ENCODE measurements around the gene IGFALS.
A peak's percentile ranks its signal among the peaks of the same experiment; 100 is the strongest.

IGFALS gene

DNA sequence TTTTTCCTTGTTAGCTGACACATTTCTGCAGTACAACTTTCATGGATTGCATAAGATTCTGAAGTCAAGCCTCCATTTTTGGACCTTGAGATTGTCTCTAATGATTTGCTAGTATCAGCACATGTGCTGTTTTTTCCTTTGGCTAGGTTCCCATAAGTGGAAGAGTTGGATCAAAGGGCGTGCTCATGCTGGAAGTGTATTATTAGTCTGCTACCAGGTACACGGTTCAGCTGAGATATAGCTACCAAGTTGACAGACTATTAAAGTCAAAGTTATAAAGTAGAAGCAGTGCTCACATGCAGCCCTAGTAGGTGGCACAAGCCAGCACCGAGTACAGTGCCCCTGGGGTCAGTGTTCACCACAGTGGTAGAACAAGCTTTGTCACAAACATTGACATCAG is 36.7 kb upstream of the IGFALS start:
- H3K36me3 Mint-ChIP-seq (ENCODE audit: low read depth), result peaks cover 25% of the 10 kb centered on the region
- peaks cover 27% of the 10 kb centered on the region for H3K4me1 Mint-ChIP-seq
- no peak for DNase-seq
- no peaks in the 10 kb centered on the region for H3K9me3 Mint-ChIP-seq
- TF ChIP-seq, protein P1, sequence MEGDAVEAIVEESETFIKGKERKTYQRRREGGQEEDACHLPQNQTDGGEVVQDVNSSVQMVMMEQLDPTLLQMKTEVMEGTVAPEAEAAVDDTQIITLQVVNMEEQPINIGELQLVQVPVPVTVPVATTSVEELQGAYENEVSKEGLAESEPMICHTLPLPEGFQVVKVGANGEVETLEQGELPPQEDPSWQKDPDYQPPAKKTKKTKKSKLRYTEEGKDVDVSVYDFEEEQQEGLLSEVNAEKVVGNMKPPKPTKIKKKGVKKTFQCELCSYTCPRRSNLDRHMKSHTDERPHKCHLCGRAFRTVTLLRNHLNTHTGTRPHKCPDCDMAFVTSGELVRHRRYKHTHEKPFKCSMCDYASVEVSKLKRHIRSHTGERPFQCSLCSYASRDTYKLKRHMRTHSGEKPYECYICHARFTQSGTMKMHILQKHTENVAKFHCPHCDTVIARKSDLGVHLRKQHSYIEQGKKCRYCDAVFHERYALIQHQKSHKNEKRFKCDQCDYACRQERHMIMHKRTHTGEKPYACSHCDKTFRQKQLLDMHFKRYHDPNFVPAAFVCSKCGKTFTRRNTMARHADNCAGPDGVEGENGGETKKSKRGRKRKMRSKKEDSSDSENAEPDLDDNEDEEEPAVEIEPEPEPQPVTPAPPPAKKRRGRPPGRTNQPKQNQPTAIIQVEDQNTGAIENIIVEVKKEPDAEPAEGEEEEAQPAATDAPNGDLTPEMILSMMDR (IDR thresholded peaks at IDR 0.05), result no peak
- H3K27me3 Mint-ChIP-seq (ENCODE audit: low read depth, poor library complexity), result peaks cover 7% of the 10 kb centered on the region
- no peak overlapping the region for H3K27ac Mint-ChIP-seq
- no peak overlapping the region for H3K4me3 Mint-ChIP-seq

DNA sequence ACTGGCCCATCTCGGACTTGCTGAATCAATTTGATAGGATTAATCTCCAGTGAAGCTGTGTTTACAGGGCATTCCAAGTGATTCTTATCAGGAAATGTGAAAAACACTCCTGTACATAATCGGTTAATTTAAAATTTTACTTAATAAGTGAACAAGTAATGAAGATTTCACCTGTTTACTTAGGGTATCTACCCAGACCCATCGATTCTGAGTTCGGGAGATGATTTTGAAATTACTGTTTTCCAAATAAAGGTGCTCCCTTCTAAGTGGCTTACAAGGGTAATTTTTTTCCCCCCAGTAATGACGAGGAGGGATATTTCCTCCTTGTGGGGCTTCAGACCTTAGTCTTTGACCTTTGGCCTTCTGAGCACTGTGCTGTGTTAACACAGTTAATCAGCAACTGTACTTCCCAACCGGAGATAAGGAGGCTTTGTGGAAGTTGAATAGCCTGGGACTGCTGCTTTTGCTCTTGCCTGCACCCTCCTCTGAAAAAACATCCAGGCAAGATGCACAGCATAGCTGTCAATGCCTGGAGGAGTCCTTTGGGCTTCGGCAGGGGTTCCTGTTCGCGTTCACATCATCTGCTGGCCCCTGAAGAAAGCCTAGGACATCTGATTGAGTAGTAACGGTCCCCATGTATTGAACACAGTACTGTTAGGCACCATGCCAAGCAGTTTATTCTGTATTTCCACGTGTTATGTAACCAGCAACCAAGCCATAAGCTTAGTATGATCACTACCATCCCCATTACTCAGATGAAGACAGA is 35.3 kb upstream of the IGFALS start:
- no peaks in the 10 kb centered on the region for H3K9me3 Mint-ChIP-seq
- TF ChIP-seq, protein P1 (IDR thresholded peaks at IDR 0.05), result no peak
- H3K4me3 Mint-ChIP-seq, result peak overlapping the region; percentile 97
- peaks cover 15% of the 10 kb centered on the region for H3K27me3 Mint-ChIP-seq (ENCODE audit: low read depth, poor library complexity)
- DNase-seq, result no peak
- H3K36me3 Mint-ChIP-seq (ENCODE audit: low read depth), result peaks cover 25% of the 10 kb centered on the region
- H3K4me1 Mint-ChIP-seq, result peaks cover 37% of the 10 kb centered on the region
- H3K27ac Mint-ChIP-seq, result no peak overlapping the region

DNA sequence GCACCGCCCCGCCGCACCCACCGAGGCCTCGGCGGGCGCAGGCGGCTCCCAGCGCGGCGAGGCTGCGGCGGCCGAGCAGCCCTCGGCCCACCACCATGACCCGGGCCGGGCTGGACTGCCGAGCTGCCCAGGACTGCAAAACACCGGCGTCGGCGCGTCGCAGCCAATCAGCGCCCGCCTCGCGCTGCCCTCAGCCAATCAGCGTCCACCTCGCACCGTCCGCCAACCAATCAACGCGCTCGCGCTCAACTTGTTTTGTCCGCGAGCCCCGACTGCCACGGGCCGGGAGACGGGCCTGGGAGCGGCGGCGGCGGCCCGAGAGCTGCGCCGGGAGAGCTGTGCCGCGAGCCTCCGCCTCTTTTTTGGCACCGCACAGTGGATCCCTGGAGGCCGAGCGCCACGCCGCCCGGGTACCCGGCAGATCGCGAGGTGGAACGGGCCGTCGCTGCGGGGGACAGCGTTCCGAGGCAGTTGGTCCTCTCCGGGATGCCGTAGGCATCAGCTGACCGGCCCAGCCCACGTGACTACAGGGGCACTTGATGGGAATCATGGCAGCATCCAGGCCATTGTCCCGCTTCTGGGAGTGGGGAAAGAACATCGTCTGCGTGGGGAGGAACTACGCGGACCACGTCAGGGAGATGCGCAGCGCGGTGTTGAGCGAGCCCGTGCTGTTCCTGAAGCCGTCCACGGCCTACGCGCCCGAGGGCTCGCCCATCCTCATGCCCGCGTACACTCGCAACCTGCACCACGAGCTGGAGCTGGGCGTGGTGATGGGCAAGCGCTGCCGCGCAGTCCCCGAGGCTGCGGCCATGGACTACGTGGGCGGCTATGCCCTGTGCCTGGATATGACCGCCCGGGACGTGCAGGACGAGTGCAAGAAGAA is 33.4 kb upstream of the IGFALS start, which contains the start of the genes FAHD1 and HAGH:
Gene FAHD1 (plus strand): TSS at position 516 of the 883 bp plus-strand sequence. CDS start 33 bp downstream, at position 549.
Gene HAGH (minus strand): TSS at position 135 of the 883 bp plus-strand sequence. CDS start 38 bp downstream, at position 97.
- H3K36me3 Mint-ChIP-seq (ENCODE audit: low read depth), result peaks cover 21% of the 10 kb centered on the region
- peak within 1 kb of the TSS; percentile 97 for H3K4me3 Mint-ChIP-seq
- DNase-seq, result peak; percentile 93
- peak within 1 kb of the TSS; percentile 57 for H3K27ac Mint-ChIP-seq
- H3K9me3 Mint-ChIP-seq, result no peaks in the 10 kb centered on the region
- H3K27me3 Mint-ChIP-seq (ENCODE audit: low read depth, poor library complexity), result peaks cover 15% of the 10 kb centered on the region
- TF ChIP-seq, protein P1 (IDR thresholded peaks at IDR 0.05), result no peak
- H3K4me1 Mint-ChIP-seq, result peaks cover 40% of the 10 kb centered on the region

DNA sequence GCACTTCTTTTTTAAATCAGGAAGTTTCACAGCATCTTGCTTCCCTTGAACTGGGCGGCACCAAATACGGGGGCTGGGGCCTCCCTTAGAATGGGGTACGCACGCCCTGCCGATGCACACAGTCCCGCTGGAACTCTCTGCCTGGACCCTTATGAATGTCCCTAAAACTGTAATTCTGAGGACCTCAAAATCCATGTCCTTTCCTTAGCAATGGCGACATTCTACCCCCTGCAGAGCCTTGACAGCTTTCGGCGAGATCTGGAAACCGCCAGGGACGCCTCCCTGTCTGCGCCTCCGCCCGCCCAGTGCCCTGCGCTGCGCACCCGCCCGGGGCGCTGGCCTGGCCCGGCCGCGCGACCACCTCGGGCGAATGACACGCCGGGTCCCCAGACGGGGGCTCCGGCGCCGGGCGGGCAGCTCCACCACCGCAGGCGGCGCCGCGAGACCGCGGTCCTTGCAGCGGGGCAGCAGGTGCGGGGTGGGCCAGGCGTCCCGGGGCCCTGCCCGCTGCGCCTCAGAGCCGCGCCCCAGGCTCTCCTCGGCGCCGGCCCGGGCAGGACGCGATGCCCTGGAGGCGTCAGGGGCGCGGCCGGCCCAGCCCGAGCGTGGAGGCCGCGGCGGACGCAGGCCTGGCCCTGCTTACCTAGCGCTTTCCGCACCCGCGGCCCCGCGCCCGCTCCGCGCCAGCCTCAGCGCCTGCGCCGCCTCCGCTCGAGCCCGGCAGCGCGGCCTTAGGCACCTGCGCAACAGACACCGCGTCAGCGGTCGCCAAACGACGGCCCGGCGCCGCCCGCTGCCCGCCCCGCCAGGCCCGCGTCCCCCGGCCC is 32.6 kb upstream of the IGFALS start:
- Mint-ChIP-seq H3K9me3 (no peaks in the 10 kb centered on the region), H3K27me3 (ENCODE audit: low read depth, poor library complexity) (peaks cover 15% of the 10 kb centered on the region), H3K4me3 (peak overlapping the region; percentile 81), H3K4me1 (peaks cover 40% of the 10 kb centered on the region), H3K36me3 (ENCODE audit: low read depth) (peaks cover 16% of the 10 kb centered on the region), H3K27ac (no peak overlapping the region)
- peak; percentile 46 for DNase-seq
- TF ChIP-seq, protein P1 (IDR thresholded peaks at IDR 0.05), result no peak

DNA sequence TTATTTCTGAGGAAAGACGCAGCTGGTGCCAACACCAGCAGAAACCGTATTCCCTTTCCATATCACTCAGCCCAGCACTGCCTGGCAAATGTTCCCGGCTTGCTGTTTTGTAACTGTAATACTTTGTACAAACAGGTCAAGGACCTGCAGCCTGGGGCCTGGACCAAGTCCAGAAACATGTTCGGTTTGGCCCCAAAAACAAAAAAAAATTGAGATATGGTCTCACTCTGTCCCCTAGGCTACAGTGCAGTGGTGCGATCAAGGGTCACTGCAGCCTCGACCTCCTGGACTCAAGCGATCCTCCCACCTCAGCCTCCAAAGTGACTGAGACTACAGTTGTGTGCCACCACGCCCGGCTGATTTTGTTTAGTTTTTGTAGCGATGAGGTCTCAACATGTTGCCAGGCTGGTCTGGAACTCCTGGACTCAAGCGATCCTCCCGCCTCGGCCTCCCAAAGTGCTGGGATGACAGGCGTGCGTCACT is 31.9 kb upstream of the IGFALS start:
- Mint-ChIP-seq H3K9me3 (no peaks in the 10 kb centered on the region), H3K4me3 (peak overlapping the region; percentile 81), H3K27ac (no peak overlapping the region), H3K27me3 (ENCODE audit: low read depth, poor library complexity) (peaks cover 15% of the 10 kb centered on the region), H3K4me1 (peaks cover 40% of the 10 kb centered on the region), H3K36me3 (ENCODE audit: low read depth) (peaks cover 11% of the 10 kb centered on the region)
- no peak for DNase-seq
- TF ChIP-seq, protein P1 (IDR thresholded peaks at IDR 0.05), result no peak
